ENCODE results near the gene SPEN.
"Not testable (repeated sequence)": the region's sequence is repeated elsewhere in the genome, so short reads cannot be mapped to it uniquely, and the experiment has no call there.

The SPEN gene

DNA sequence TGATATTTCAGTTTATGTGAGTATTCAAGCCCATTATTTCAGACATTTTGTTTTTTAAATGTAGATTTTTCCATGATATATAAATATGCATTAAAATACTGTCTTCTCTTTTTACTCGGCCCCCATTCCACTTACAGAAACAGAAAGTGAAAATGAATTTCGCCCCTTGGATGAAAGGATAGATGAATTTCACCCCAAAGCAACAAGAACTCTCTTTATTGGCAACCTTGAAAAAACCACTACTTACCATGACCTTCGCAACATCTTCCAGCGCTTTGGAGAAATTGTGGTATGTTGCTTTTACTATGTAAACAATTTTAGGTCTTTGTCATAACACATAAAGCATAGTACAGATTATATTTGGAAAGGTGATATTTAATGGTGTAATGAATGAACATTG is 68.5 kb downstream of the SPEN start:
- in situ Hi-C loops (cut with HindIII; ENCODE audit: low pct_ligation_motif_present, low sequenced_read_pairs) = no loop called here
- TF ChIP-seq, protein P1, sequence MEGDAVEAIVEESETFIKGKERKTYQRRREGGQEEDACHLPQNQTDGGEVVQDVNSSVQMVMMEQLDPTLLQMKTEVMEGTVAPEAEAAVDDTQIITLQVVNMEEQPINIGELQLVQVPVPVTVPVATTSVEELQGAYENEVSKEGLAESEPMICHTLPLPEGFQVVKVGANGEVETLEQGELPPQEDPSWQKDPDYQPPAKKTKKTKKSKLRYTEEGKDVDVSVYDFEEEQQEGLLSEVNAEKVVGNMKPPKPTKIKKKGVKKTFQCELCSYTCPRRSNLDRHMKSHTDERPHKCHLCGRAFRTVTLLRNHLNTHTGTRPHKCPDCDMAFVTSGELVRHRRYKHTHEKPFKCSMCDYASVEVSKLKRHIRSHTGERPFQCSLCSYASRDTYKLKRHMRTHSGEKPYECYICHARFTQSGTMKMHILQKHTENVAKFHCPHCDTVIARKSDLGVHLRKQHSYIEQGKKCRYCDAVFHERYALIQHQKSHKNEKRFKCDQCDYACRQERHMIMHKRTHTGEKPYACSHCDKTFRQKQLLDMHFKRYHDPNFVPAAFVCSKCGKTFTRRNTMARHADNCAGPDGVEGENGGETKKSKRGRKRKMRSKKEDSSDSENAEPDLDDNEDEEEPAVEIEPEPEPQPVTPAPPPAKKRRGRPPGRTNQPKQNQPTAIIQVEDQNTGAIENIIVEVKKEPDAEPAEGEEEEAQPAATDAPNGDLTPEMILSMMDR (IDR thresholded peaks at IDR 0.05; ENCODE audit: low read depth, low read length, missing control alignments) = no peak
- H3K27ac ChIP-seq = peak overlapping the region; percentile 15
- peaks cover 12% of the 10 kb centered on the region for H3K36me3 ChIP-seq (replicated peaks)
- H3K4me3 ChIP-seq (ENCODE audit: low read depth, low read length) = no peak overlapping the region
- no peaks in the 10 kb centered on the region for H3K27me3 ChIP-seq (replicated peaks)
- DNase-seq = no peak

DNA sequence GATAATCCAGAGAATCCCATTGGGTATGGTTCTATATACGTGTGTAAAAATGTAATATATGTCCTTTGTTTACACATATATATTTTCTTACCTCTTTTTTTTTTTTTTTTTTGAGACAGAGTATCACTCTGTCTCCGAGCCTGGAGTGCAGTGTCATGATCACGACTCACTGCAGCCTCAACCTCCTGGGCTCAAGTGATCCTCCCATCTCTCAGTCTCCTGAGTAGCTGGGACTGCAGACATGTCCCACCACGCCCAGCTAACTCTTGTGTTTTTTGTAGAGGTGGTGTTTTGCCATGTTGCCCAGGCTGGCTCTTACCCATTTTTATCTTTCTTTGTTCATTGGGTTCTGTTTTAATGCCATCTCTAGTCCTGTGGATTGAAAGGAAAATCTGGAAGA is 68.9 kb downstream of the SPEN start:
- Histone ChIP-seq H3K4me3 (ENCODE audit: low read depth, low read length) (no peak overlapping the region), H3K36me3 (replicated peaks) (peaks cover 12% of the 10 kb centered on the region), H3K27me3 (replicated peaks) (no peaks in the 10 kb centered on the region), H3K27ac (peak overlapping the region; percentile 51)
- peak; percentile 16 for DNase-seq
- in situ Hi-C loops (cut with HindIII; ENCODE audit: low pct_ligation_motif_present, low sequenced_read_pairs) = no loop called here
- TF ChIP-seq, protein P1 (IDR thresholded peaks at IDR 0.05; ENCODE audit: low read depth, low read length, missing control alignments) = no peak

DNA sequence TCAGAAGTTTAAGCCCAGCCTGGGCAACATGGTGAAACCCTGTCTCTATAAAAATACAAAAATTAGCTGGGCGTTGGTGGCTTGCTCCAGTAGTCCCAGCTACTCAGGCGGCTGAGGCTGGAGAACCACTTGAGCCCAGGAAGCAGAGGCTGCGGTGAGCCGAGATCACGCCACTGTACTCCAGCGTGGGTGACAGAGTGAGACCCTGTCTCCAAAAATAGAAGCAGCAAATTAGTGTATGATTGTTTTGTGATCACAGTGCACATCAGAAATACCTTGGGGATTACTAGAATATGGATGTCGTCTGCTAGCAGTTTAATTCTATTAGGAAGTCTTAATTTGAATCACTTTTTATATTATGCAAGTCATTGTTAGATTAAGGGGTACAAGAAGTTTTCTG is 69.4 kb downstream of the SPEN start:
- H3K4me3 ChIP-seq (ENCODE audit: low read depth, low read length) = no peak overlapping the region
- DNase-seq = peak; percentile 18
- in situ Hi-C loops (cut with HindIII; ENCODE audit: low pct_ligation_motif_present, low sequenced_read_pairs) = no loop called here
- TF ChIP-seq, protein P1 (IDR thresholded peaks at IDR 0.05; ENCODE audit: low read depth, low read length, missing control alignments) = no peak
- no peaks in the 10 kb centered on the region for H3K27me3 ChIP-seq (replicated peaks)
- peaks cover 14% of the 10 kb centered on the region for H3K36me3 ChIP-seq (replicated peaks)
- H3K27ac ChIP-seq = peak overlapping the region; percentile 51

DNA sequence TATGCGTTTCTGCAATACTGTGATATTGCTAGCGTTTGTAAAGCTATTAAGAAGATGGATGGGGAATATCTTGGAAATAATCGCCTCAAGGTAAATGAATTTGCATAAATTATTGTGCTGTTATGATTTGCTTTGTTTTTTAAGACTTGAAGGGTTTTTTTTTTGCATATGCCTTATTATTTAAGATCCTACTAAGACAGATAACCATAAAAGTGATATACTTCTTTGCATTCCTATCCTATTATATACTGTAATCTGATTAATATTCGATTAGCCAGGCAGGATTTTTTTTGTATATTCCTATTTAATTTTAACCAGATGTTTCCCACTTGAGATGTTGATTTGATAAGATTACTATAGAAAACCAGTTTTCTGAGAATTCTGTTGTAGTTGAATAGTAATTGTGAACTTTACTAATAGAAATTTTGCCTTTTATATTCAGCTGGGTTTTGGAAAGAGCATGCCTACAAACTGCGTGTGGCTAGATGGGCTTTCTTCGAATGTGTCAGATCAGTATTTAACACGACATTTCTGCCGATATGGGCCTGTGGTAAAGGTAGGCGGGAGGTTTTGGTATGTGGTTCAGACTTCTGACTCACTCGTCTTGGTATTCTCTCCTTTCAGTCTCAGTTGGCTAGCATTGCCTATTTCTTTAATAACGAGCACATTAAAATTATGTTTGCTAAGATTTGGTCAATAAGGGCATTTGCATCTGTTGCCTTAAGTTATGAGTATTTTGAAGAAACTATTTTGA is 71.6 kb downstream of the SPEN start:
- Histone ChIP-seq H3K4me3 (ENCODE audit: low read depth, low read length) (no peak overlapping the region), H3K27ac (peak overlapping the region; percentile 16), H3K27me3 (replicated peaks) (no peaks in the 10 kb centered on the region), H3K36me3 (replicated peaks) (peaks cover 23% of the 10 kb centered on the region)
- TF ChIP-seq, protein P1 (IDR thresholded peaks at IDR 0.05; ENCODE audit: low read depth, low read length, missing control alignments) = no peak
- in situ Hi-C loops (cut with HindIII; ENCODE audit: low pct_ligation_motif_present, low sequenced_read_pairs) = no loop called here
- DNase-seq = peak; percentile 92

DNA sequence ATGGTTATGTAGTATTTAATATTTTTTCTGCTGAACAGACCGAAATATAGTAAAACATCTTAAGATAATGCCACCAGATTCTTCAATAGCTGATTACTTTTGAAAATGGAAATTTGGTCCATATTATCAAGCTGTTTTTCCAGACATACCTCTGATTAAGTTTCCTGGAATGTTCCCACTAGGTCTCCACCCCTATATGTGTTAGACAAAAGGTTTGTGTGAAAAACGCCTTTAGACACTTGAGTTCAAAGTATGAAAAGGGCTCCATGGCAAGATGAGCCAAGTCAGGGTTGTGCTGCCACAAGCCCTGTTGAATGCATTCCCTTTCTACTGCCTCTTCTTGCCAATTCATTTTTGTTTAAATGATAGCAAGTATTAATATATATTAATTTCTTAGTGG is 75.7 kb downstream of the SPEN start:
- TF ChIP-seq, protein P1 (IDR thresholded peaks at IDR 0.05; ENCODE audit: low read depth, low read length, missing control alignments) = no peak
- Histone ChIP-seq H3K27me3 (replicated peaks) (no peaks in the 10 kb centered on the region), H3K4me3 (ENCODE audit: low read depth, low read length) (no peak overlapping the region), H3K27ac (peak overlapping the region; percentile 81), H3K36me3 (replicated peaks) (peaks cover 32% of the 10 kb centered on the region)
- DNase-seq = peak; percentile 73
- in situ Hi-C loops (cut with HindIII; ENCODE audit: low pct_ligation_motif_present, low sequenced_read_pairs) = no loop called here

DNA sequence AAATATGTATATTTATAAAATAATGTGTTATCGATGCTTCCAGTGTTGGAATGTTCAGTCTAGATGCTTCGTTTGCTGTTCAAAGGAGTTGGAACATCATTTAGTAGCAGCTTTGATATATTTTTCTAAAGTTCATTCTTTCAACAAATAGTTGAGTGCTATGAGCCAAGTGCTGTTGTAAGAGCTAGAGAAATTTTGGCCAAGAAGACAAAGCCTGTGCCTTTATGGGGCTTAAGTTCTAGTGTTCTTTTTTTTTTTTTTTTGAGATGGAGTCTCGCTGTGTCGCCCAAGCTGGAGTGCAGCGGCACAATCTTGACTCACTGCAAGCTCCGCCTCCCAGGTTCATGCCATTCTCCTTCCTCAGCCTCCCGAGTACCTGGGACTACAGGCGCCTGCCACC is 78.9 kb downstream of the SPEN start:
- H3K27ac ChIP-seq; in situ Hi-C loops (cut with HindIII; ENCODE audit: low pct_ligation_motif_present, low sequenced_read_pairs); DNase-seq; H3K4me3 ChIP-seq (ENCODE audit: low read depth, low read length); H3K27me3 ChIP-seq (replicated peaks): not testable (repeated sequence)
- H3K36me3 ChIP-seq (replicated peaks) = peaks cover 53% of the 10 kb centered on the region
